ENCODE data around the gene DNAJA4.
"Not testable (repeated sequence)": the region's sequence is repeated elsewhere in the genome, so short reads cannot be mapped to it uniquely, and the experiment has no call there.

Gene DNAJA4

GRCh38 chr15:78233496-78233895 is 30.9 kb upstream of the DNAJA4 start:
- in situ Hi-C loops (cut with HindIII; ENCODE audit: low pct_unique_long_range_greater_than_20kb, low sequenced_read_pairs): no loop called here
- DNase-seq (ENCODE audit: low read depth in 1 of 2, low spot score in 1 of 2): no peak
- TF ChIP-seq JUND (IDR thresholded peaks at IDR 0.05; ENCODE audit: low read depth): no peak

- in situ Hi-C loops (cut with HindIII; ENCODE audit: low pct_unique_long_range_greater_than_20kb, low sequenced_read_pairs): no loop called here
- no peak for DNase-seq (ENCODE audit: low read depth in 1 of 2, low spot score in 1 of 2)
- no peak for TF ChIP-seq JUND (IDR thresholded peaks at IDR 0.05; ENCODE audit: low read depth)
Measured at GRCh38 chr15:78234515-78235040, 29.8 kb upstream of the DNAJA4 start, which contains the start of gene ACSBG1. Gene ACSBG1, minus strand, starts transcription at chr15:78234565. Its CDS starts 64 bp downstream, at chr15:78234501.

DNA sequence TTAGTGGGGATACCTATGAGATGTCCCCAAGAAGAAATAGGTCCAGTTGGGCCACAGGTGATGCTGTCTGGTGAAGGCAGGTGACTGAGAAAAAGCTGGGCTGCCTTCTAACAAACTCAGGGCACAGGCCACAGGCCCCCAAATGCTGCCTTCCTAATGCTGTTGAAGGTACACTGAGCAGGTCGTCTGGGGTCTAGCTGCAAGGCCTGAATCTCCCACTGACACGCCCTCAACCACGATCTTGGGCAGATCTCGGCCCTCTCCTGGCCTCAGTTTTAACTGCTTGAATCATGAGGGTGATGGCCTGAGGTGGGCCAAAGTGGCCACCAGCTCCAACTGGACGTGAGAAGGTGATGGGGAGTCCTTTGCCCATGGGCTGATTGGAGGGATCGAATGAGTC is 27.9 kb upstream of the DNAJA4 start:
- in situ Hi-C loops (cut with HindIII; ENCODE audit: low pct_unique_long_range_greater_than_20kb, low sequenced_read_pairs): no loop called here
- TF ChIP-seq JUND (IDR thresholded peaks at IDR 0.05; ENCODE audit: low read depth): no peak
- DNase-seq (ENCODE audit: low read depth in 1 of 2, low spot score in 1 of 2): no peak

DNA sequence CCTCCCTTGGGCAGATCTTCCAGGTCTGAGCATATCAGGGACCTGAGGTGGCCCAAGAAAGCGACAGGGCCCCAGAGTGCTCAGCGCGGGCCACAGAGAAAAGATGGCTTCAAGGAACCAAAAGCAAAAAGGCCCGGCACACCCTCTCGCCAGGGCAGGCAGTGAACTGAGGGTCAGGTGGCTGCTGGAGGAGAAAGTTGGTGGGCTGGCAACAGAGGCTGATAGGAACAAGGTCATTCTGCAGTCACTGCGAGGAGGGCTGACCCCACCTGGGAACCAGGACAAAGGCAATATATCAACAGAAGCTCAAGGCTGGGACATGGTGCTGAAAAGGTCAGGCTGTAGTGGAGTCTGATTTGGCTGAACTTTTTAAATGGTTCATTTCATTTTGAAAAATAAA is 27.2 kb upstream of the DNAJA4 start:
- no peak for DNase-seq (ENCODE audit: low read depth in 1 of 2, low spot score in 1 of 2)
- in situ Hi-C loops (cut with HindIII; ENCODE audit: low pct_unique_long_range_greater_than_20kb, low sequenced_read_pairs): no loop called here
- no peak for TF ChIP-seq JUND (IDR thresholded peaks at IDR 0.05; ENCODE audit: low read depth)

DNA sequence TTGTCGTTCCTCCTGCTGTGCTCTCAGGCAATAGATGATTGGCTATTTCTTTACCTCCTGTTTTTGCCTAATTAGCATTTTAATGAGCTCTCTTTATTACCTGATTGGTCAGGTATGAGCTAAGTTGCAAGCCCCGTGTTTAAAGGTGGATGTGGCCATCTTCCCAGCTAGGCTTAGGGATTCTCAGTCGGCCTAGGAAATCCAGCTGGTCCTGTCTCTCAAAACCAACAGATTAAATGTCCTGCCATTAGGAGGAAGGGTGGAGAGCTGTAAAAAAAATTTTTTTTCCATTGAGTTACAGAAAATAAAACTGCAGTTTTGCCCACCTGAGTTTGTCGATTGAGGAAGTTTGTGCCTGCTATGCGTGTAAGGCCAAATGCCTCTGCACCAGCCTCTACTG is 24.6 kb upstream of the DNAJA4 start:
- TF ChIP-seq JUND (IDR thresholded peaks at IDR 0.05; ENCODE audit: low read depth): no peak

GRCh38 chr15:78241017-78241416 is 23.3 kb upstream of the DNAJA4 start:
- in situ Hi-C loops (cut with HindIII; ENCODE audit: low pct_unique_long_range_greater_than_20kb, low sequenced_read_pairs): no loop called here
- peak; percentile 78 to 79 for DNase-seq (ENCODE audit: low read depth in 1 of 2, low spot score in 1 of 2)
- TF ChIP-seq JUND (IDR thresholded peaks at IDR 0.05; ENCODE audit: low read depth): no peak

More for the DNA sequence above, 24.6 kb upstream of the DNAJA4 start:
- in situ Hi-C loops (cut with HindIII; ENCODE audit: low pct_unique_long_range_greater_than_20kb, low sequenced_read_pairs): no loop called here
- DNase-seq (ENCODE audit: low read depth in 1 of 2, low spot score in 1 of 2): no peak

DNA sequence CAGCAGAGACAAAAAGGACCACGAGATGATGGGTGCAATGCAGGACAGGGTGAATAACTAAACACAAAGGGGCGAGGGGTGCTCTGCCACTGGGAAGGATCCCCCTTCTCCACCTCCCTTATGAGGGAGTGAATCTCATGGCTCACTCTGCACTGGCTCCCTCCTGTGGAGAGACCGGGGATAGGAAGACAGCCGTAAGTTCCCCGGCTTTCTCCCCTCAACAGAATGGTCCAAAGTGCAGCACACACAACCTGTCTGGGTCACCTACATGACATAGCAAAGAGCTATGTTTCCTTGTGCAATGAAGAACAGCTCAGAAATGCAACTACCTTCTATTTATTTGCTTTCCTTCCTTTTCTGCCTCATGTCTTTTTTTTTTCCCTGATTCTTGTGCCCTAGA is 22.2 kb upstream of the DNAJA4 start:
- TF ChIP-seq JUND (IDR thresholded peaks at IDR 0.05; ENCODE audit: low read depth): no peak
- in situ Hi-C loops (cut with HindIII; ENCODE audit: low pct_unique_long_range_greater_than_20kb, low sequenced_read_pairs): no loop called here
- peak in 1 of 2 experiments; percentile 44 for DNase-seq (ENCODE audit: low read depth in 1 of 2, low spot score in 1 of 2)

DNA sequence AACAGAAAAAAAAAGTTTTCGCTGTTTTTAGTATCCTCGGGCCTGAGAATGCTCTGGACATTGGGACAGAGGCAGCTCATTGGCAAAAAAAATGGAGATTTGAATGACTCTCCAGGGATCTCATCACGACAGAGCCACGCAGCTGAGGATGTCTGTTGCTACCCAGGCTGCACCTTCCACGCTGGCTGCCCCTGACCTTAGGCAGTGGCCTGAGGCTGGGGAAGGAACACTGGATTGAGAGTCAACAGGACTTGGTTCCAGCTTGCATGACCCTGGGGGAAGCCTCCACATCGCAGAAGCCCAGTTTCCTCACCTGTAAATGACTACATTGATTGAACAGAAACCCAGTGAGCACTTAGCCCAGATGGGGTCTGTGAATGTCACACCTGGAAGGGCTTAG is 21.3 kb upstream of the DNAJA4 start:
- DNase-seq (ENCODE audit: low read depth in 1 of 2, low spot score in 1 of 2): no peak
- no peak for TF ChIP-seq JUND (IDR thresholded peaks at IDR 0.05; ENCODE audit: low read depth)
- in situ Hi-C loops (cut with HindIII; ENCODE audit: low pct_unique_long_range_greater_than_20kb, low sequenced_read_pairs): no loop called here

- DNase-seq (ENCODE audit: low read depth in 1 of 2, low spot score in 1 of 2): peak; percentile 46 to 51
- in situ Hi-C loops (cut with HindIII; ENCODE audit: low pct_unique_long_range_greater_than_20kb, low sequenced_read_pairs): no loop called here
- TF ChIP-seq JUND (IDR thresholded peaks at IDR 0.05; ENCODE audit: low read depth): no peak
Measured at GRCh38 chr15:78243491-78243941, 20.8 kb upstream of the DNAJA4 start.

DNA sequence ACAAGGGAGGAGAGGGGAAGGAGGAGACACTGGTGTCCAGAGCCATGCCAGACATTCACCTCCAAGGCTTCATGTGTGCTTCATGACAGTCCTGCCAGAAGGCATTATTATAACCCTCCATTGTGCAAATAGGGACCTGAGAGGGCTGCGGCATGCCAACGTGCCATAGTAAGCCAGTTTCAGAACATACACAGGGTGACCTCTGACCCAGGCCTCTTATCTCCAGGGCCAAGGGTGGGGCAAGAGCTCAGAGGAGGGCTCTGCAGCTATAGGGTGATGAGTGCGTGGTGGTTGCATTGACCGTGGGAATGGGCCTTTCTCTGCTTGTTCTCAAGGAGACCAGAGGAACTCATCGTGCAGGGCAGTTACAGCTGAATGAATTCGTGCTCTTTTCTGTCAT is 20.3 kb upstream of the DNAJA4 start:
- in situ Hi-C loops (cut with HindIII; ENCODE audit: low pct_unique_long_range_greater_than_20kb, low sequenced_read_pairs): no loop called here
- DNase-seq (ENCODE audit: low read depth in 1 of 2, low spot score in 1 of 2): no peak
- TF ChIP-seq JUND (IDR thresholded peaks at IDR 0.05; ENCODE audit: low read depth): no peak

GRCh38 chr15:78244893-78245292 is 19.5 kb upstream of the DNAJA4 start:
- in situ Hi-C loops (cut with HindIII; ENCODE audit: low pct_unique_long_range_greater_than_20kb, low sequenced_read_pairs): no loop called here
- TF ChIP-seq JUND (IDR thresholded peaks at IDR 0.05; ENCODE audit: low read depth): no peak
- DNase-seq (ENCODE audit: low read depth in 1 of 2, low spot score in 1 of 2): no peak

DNA sequence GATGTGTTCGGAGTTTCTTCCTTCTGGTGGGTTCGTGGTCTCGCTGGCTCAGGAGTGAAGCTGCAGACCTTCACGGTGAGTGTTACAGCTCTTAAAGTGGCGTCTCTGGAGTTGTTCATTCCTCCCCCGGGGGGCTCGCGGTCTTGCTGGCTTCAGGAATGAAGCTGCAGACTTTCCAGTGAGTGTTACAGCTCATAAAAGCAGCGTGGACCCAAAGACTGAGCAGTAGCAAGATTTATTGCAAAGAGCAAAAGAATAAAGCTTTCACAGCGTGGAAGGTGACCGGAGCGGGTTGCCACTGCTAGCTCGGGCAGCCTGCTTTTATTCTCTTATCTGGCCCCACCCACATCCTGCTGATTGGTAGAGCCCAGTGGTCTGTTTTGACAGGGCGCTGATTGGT is 19.0 kb upstream of the DNAJA4 start:
- DNase-seq (ENCODE audit: low read depth in 1 of 2, low spot score in 1 of 2); in situ Hi-C loops (cut with HindIII; ENCODE audit: low pct_unique_long_range_greater_than_20kb, low sequenced_read_pairs): not testable (repeated sequence)

GRCh38 chr15:78245976-78246620 is 18.3 kb upstream of the DNAJA4 start:
- in situ Hi-C loops (cut with HindIII; ENCODE audit: low pct_unique_long_range_greater_than_20kb, low sequenced_read_pairs); DNase-seq (ENCODE audit: low read depth in 1 of 2, low spot score in 1 of 2): not testable (repeated sequence)

- no peak for DNase-seq (ENCODE audit: low read depth in 1 of 2, low spot score in 1 of 2)
- no peak for TF ChIP-seq JUND (IDR thresholded peaks at IDR 0.05; ENCODE audit: low read depth)
- in situ Hi-C loops (cut with HindIII; ENCODE audit: low pct_unique_long_range_greater_than_20kb, low sequenced_read_pairs): no loop called here
Measured at GRCh38 chr15:78247911-78248310, 16.5 kb upstream of the DNAJA4 start.

Measured in T47D (cell line).